GM12865 (cell line): ENCODE data around the gene POLL.
A peak's percentile ranks its signal among the peaks of the same experiment; 100 is the strongest.

Source experiments
- DNase-seq: peaks from one replicate; pipeline ENCODE4 v3.0.0; 2010; ENCODE audit warnings: low read depth
- H3K4me3 ChIP-seq: 2 replicates; pipeline ENCODE4 v1.5.1; 2011; ENCODE audit warnings: mild to moderate bottlenecking, low read depth, low read length, control low read depth
- TF ChIP-seq, protein P1 (sequence below): IDR thresholded peaks from 2 replicates; pipeline ENCODE4 v1.5.1; 2011; ENCODE audit warnings: low read length, control low read depth, low read depth, inconsistent platforms; ENCODE audit not compliant: insufficient read depth; ENCODE audit errors: missing control alignments

POLL gene

DNA sequence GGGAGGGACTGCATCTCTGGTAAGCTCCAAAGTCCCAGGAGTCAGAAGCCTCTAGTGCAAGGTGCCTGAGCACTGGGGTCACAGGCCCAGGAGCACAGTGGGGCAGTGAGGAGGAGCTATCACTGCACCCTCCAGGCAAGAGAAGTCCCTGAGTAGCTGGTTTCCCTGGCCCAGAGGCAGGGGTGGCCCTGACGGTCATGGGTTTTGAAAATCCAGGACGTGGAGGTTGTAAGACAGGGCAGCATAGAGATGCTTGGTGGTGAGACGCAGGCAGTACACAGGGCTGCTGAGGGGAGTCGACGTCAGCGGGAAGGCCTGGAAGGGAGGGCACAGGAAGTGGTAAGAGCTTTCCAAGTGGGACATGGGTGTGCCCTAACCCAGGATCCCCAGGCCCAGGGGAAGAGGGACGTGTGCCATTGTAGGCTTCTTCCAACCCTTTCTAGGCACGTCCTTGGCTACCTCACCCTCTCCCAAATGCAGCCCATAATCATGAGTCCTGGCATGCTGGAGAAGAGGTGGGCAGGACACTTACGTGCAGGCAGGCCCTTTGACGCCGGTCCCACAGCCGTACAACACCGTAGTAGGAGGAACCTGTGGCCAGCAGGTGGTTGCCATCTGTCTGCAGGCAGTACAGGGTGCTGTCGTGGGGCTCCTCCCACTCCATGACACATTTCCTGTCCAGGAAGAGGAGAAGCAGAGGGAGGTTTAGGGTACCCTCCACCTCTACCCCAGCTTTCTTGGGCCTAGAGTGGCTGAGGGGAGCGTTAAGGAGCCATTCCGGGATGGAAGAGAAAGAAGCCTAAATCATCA is 23.2 kb upstream of the POLL start:
- no peak overlapping the region for H3K4me3 ChIP-seq
- peak; percentile 14 for DNase-seq
- TF ChIP-seq, protein P1, sequence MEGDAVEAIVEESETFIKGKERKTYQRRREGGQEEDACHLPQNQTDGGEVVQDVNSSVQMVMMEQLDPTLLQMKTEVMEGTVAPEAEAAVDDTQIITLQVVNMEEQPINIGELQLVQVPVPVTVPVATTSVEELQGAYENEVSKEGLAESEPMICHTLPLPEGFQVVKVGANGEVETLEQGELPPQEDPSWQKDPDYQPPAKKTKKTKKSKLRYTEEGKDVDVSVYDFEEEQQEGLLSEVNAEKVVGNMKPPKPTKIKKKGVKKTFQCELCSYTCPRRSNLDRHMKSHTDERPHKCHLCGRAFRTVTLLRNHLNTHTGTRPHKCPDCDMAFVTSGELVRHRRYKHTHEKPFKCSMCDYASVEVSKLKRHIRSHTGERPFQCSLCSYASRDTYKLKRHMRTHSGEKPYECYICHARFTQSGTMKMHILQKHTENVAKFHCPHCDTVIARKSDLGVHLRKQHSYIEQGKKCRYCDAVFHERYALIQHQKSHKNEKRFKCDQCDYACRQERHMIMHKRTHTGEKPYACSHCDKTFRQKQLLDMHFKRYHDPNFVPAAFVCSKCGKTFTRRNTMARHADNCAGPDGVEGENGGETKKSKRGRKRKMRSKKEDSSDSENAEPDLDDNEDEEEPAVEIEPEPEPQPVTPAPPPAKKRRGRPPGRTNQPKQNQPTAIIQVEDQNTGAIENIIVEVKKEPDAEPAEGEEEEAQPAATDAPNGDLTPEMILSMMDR, result no peak

DNA sequence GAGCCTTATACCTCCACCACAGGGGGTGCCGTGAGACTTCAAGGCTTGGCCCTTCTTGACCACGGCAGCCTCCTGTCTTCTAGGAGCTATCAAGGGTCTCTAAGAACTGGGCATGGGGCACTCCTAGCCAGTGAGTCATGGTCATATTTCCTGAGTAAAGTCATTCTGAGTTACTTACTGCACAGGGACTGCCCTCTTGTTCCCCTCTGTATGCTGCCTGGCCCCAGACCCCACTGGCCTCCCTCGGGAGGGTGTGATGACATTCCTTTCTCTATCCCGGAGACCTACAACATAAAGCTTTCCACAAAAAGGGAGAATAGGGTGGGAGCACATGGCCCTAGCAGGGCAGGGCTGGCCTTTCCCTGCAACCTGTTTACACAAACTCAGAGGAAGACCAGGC is 21.4 kb upstream of the POLL start:
- no peak for DNase-seq
- no peak overlapping the region for H3K4me3 ChIP-seq
- TF ChIP-seq, protein P1, result no peak

GRCh38 chr10:101607124-101607523 is 19.1 kb upstream of the POLL start:
- TF ChIP-seq, protein P1, result no peak
- DNase-seq, result no peak
- no peak overlapping the region for H3K4me3 ChIP-seq

- H3K4me3 ChIP-seq, result no peak overlapping the region
- TF ChIP-seq, protein P1, result peak; percentile 85
- peak; percentile 75 for DNase-seq
Measured at GRCh38 chr10:101602761-101603398, 14.8 kb upstream of the POLL start.

GRCh38 chr10:101601541-101601940 is 13.5 kb upstream of the POLL start:
- DNase-seq, result no peak
- TF ChIP-seq, protein P1, result no peak
- no peak overlapping the region for H3K4me3 ChIP-seq

GRCh38 chr10:101597091-101597900 is 9.2 kb upstream of the POLL start:
- TF ChIP-seq, protein P1, result no peak
- H3K4me3 ChIP-seq, result no peak overlapping the region
- no peak for DNase-seq
